Stimulated activated naive CD8-positive, alpha-beta T cell treated with anti-CD3 and anti-CD28 coated beads, Interleukin-15, Interleukin-2, amounts not matched to agents 100 U/mL and 50 U/mL, for 24 hours (primary cell): ENCODE measurements around the gene ADCY4.
A peak's percentile ranks its signal among the peaks of the same experiment; 100 is the strongest.
"Not testable (repeated sequence)": the region's sequence is repeated elsewhere in the genome, so short reads cannot be mapped to it uniquely, and the experiment has no call there.

Source experiments
- ATAC-seq: fragments of 150-1000 bp; cut with Tn5 transposase; one replicate; pipeline ENCODE4 v1.10.0; 2021
- DNase-seq: peaks from one replicate; pipeline ENCODE4 v3.0.0; 2021

Gene ADCY4

GRCh38 chr14:24338843-24339242 is 4.0 kb upstream of the ADCY4 start:
- ATAC-seq: no peak

GRCh38 chr14:24337824-24338175 is 2.9 kb upstream of the ADCY4 start:
- DNase-seq: no peak
- no peak for ATAC-seq

More at GRCh38 chr14:24338843-24339242, 4.0 kb upstream of the ADCY4 start:
- no peak for DNase-seq

DNA sequence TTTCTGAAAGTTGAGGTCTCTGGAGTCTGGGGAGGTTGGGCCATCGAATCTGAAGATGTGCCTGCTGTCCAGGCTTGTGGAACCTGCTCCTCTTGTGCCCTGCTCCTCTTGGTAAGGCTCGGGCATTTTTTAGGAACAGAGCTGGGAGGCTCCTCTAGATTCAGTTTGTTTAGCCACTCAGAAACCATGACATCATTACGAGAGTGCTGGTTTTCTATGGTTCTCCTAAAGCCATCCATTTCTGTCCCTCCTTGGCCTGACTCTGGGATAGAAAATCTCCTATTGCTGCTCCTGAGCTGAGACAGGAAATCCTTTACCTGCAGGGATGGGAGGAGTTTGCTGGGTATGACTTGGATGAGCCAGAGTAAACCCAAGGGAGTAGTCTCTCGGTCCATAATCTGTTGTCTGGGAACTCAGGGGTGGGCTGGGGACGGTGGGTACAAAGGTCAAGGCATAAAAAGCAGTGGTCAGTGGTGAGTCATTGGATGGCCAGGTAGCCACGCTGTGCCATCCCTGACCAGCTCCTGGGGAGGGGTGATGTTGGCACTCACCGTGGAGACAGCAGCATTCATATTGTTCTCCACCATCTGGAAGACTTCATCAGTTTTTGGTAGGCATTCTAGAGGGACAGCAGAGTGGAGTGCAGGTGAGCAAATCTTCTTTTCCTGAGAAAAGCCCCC is 2.4 kb upstream of the ADCY4 start:
- ATAC-seq (no peak), DNase-seq (no peak)

DNA sequence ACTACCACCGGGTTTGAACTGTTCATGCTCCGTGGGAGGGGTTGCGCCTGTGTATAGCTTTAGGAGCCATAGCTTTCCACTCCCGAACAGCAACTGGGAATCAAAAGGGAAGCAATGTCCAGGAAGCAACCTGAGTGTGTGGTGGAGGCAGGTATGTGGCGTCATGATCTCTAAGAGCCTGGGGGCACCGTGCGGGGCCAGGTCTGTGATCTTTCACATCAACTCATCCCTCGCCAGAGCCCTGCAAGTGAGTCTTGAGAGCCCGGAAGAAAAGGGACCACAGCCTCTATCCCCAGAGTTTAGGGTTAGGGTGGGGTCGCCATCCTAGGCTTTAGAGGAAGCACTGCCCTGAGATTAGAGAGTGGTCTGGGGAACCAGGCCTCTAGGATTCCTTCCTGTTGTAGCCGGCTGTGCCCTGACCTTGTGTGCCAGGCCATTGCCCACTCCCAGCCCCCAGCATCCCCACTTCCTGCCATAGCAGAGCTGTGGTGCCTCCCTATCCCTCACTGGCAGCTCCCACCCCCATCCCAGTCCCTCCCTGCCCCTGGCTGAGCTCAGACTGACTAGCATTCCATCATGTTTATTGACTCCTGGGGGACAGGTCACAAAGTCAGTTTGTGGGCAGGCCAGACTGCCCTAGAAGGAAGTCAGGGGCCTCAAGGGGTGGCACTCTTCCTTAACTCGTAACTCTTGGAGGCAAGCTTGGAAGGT is 745 bp upstream of the ADCY4 start:
- no peak for ATAC-seq
- no peak for DNase-seq

DNA sequence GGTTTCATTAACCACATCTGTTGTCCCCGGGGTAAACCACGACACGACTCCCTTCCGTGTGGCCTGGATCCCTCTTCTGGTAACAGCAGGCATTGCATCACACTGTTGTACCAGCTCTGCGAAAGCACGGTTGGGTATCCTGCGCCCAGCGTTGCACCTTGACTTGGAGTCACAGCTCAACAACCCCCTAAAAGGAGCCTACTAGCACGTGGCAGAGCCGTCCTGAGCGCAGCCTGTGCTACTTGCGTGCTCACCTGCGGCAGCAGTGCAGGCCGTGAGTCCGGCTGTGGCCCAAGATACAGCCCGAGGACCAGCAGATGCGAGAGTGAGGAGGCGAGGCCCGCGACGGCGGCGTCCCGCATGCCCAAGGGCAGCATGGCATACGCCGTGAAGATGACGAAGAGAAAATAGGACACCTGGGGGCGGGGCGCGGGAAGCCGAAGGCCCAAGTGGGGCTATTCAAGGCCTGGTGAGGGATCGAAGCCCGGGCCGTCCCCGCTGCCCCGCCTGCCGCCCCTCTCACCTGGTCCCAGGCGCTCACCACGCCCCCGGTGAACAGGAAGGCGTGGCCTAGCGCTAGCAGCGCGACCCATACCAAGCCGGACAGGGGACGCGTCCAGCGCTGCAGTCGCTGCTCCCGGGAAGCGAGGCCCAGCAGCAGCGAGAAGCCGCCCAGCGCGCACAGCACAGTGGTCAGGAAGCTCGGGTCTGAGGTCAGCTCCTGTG is 2.4 kb downstream of the ADCY4 start:
- DNase-seq (peak; percentile 82), ATAC-seq (peak; percentile 77)

GRCh38 chr14:24331731-24332267 is 3.1 kb downstream of the ADCY4 start:
- no peak for ATAC-seq

DNA sequence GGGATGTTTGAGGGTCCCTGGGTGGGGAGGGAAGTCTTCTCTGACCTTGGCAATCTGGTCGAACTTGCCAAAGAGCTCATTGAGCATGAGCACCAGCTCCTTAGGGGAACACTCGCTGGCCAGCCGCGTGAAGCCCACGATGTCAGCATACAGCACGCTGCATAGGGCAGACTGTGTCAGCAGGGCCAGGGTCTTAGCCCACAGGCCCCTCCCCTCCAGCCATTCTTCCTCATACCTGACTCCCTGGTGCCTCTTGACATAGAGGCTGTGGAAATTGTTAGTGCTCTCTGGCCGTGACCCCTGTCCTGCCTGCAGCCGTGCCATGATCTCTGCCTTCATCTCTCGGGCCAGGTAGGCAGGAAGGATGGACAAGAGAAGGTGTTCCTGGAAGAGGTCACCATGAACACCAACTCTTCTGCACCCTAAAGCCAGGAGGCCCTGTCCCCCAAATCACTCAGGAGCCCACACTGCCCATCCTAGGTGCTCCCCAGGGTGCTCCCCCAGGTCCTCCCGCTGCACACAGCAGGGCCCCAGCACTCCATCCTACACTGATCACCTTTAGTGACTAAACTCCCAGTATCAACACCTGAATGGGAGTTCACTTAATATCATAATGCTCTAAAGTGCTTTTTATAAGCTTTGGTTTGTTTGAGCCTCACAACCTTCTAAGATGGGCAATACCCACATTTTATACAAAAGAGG is 3.7 kb downstream of the ADCY4 start:
- DNase-seq (no peak), ATAC-seq (no peak)

More at GRCh38 chr14:24331731-24332267, 3.1 kb downstream of the ADCY4 start:
- no peak for DNase-seq

DNA sequence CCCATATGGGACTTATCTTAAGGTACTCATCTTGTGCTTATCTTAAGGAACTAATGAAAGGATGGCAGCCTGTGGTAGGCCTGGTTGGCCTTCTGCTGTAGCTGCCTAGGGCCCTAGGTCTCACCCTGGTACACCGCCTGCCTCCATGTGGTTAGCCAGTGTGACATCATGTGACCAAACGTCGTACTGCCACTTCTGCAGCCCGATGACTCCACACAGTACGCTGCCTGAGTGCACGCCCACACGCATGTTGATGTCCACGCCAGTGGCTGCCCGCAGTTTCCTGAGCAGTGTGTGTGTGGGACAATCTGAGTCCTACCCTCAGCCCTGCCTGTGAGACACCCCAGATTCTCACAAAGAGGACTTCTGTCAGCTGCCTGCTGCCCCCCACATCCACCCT is 5.1 kb downstream of the ADCY4 start:
- peak; percentile 66 for DNase-seq

GRCh38 chr14:24329073-24329663 is 5.7 kb downstream of the ADCY4 start:
- DNase-seq (no peak), ATAC-seq (no peak)

More for the DNA sequence above, 5.1 kb downstream of the ADCY4 start:
- peak; percentile 60 for ATAC-seq

- not testable (repeated sequence) for ATAC-seq
- peak; percentile 40 for DNase-seq
These were observed 7.0 kb downstream of the ADCY4 start for GRCh38 chr14:24327914-24328313.

- ATAC-seq: no peak
- no peak for DNase-seq
These were observed 7.6 kb downstream of the ADCY4 start for GRCh38 chr14:24327303-24327702.

DNA sequence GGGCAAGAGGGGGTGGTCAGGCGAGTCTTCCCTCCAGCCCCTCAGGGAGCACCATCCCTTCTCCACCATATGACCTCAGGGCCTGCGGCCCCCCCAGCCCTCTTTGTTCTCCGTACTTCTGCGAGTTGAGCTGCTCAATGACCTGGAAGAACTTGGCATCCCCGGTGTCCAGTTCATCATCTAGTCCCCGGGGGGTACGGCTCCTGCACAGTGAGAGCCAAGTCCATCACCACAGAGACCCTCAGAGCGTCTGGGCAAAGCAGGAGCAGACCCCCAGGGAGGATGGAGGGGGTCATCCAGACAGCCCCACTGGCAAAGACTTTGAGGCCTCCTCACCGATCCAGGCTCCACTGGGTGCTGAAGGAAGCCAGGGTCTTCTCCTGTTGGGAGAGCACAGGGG is 8.9 kb downstream of the ADCY4 start:
- no peak for DNase-seq
- no peak for ATAC-seq

DNA sequence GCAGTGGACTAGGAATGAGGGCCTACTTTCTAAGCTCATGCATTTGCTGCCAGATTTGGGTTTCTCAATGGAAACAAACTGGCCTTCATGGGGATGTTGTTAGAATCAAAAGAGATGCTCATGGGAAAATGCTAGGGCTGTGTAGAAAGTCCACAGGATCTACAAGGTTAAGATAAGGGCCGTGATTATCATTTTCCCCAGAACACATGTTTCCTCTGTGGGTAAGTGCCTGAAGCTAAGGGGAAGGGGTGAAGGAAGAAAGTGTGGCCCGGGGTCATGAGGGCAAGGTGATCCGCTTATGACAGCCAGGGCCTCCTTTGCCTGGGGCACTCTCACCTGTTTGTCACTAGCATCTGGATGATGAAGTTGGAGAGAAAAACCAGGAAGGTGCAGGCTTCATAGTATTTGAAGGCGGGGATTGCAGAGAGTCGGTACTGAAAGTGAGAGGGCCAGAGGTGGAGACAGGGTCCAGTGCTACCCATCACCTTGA is 9.8 kb downstream of the ADCY4 start:
- no peak for DNase-seq

GRCh38 chr14:24324024-24324423 is 10.8 kb downstream of the ADCY4 start:
- ATAC-seq (no peak), DNase-seq (no peak)

More for the DNA sequence above, 9.8 kb downstream of the ADCY4 start:
- ATAC-seq: no peak

DNA sequence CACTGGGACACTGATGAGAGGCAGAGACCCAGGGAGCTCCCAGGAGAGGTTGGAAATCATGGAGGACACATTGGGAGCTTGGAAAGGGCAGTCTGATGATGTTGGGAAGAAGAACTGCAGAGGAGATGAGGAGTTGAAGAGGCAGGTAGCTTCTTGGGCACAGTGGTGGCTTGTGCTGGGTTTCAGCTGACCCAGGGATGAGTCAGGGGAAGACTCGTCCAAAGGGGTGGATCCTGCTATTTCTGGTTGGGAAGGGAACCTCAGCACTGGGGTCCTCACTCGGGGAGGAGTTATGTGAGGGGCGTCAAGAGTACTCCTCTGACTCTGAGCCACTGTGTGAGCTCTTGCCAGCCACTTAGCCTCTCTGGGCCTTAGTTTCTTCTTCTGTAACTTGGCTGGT is 11.5 kb downstream of the ADCY4 start:
- DNase-seq: no peak
- no peak for ATAC-seq

GRCh38 chr14:24322672-24323071 is 12.2 kb downstream of the ADCY4 start:
- ATAC-seq (no peak), DNase-seq (no peak)

DNA sequence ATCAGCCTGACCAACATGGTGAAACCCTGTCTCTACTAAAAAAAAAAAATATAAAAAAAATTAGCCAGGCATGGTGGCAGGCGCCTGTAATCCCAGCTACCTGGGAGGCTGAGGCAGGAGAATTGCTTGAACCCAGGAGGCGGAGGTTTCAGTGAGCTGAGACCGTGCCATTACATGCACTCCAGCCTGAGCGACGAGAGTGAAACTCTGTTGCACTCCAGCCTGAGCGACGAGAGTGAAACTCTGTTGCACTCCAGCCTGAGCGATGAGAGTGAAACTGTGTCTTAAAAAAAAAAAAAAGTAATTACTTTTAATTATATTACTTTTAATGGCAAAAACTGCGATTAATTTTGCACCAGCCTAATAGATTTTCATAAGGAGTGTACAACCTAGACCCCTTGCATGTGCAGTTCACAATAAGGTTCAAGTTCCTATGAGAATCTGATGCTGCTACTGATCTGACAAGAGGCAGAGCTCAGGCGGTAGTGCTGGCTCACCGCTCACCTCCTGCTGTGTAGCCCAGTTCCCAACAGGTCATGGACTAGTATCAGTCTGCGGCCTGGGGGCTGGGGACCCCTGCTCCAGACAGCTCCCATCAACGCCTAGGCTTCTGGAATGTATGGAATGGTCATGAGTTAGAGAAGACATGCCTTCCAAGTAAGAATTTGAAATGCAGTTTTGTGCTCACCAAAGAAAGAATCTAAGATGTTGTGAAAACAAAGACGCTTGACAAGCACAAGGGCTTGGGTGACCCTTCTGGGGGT is 13.5 kb downstream of the ADCY4 start:
- no peak for ATAC-seq
- DNase-seq: no peak

- ATAC-seq: peak; percentile 24
- DNase-seq: no peak
These were observed 17.5 kb downstream of the ADCY4 start for GRCh38 chr14:24317141-24317928.

DNA sequence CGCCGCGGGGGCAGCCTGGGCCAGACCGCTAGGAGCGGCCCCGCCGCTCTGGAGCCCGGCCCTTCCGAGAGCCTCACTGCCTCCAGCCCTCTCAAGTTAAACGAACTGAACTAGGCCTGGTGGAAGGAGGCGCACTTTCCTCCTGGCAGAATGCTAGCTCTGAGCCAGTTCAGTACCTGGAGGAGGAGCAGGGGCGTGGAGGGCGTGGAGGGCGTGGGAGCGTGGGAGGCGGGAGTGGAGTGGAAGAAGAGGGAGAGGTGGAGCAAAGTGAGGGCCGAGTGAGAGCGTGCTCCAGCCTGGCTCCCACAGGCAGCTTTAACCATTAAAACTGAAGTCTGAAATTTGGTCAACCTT is 18.3 kb downstream of the ADCY4 start:
- DNase-seq (no peak), ATAC-seq (no peak)
